T-cell (primary cell): ENCODE results near the gene HOXD4. TPM values are rescaled to one million over a fixed set of nuclear protein-coding genes. Genes with fewer than 3 reads are reported as not detected.

ENCODE experiments used
- ATAC-seq, 4 experiments: fragments of 200-7000 bp in 3 of 4; fragments of 150-1000 bp in 1 of 4; cut with Tn5 transposase; replicated peaks in 1 of 4; 1 replicate in 3 of 4; 2 replicates in 1 of 4; pipeline ENCODE4 v1.10.0; 2021; ENCODE audit warnings: moderate library complexity in 3 of 4, mild to moderate bottlenecking in 2 of 4, moderate number of reproducible peaks in 1 of 4
- CTCF ChIA-PET, 2 donors: fragments of 300-600 bp; sonication (Branson Sonifier 250); formaldehyde crosslinking; loops; one replicate each; lab custom pipeline; 2022; ENCODE audit warnings: antibody characterized with exemption in 2 of 2; lab: Charles Lee
- POLR2A ChIA-PET, 2 donors: fragments of 300-600 bp; sonication (Branson Sonifier 250); formaldehyde crosslinking; loops; one replicate each; lab custom pipeline; 2022; ENCODE audit warnings: antibody characterized with exemption in 2 of 2; lab: Charles Lee
- DNase-seq, 35 experiments: peaks; one replicate each; pipeline versions ENCODE4 v3.0.0 to v3.0.0-alpha.2; 2013 to 2023
- H3K27ac ChIP-seq: one replicate; pipeline ENCODE4 v1.5.1; 2013; ENCODE audit warnings: low read length
- H3K27me3 ChIP-seq, 2 experiments: replicated peaks in 1 of 2; 1 replicate in 1 of 2; 2 replicates in 1 of 2; pipeline versions ENCODE4 v1.6.1 to v1.7.0; 2013; ENCODE audit warnings: low read length in 1 of 2, mixed read lengths in 1 of 2; ENCODE audit not compliant: control insufficient read depth in 2 of 2, insufficient read depth in 2 of 2; ENCODE audit errors: extremely low read depth in 1 of 2
- H3K36me3 ChIP-seq, 2 donors: 1 replicate in 1 of 2; 2 replicates in 1 of 2; pipeline versions ENCODE4 v1.6.1 to v1.7.0; 2013; ENCODE audit warnings: low read length in 1 of 2; ENCODE audit not compliant: control insufficient read depth in 2 of 2, insufficient read depth in 1 of 2; ENCODE audit errors: extremely low read depth in 1 of 2
- H3K4me1 ChIP-seq, 2 experiments: 1 replicate in 1 of 2; 2 replicates in 1 of 2; pipeline versions ENCODE4 v1.6.1 to v1.7.0; 2013; ENCODE audit warnings: low read length in 2 of 2, mixed read lengths in 1 of 2; ENCODE audit not compliant: insufficient read depth in 2 of 2, control insufficient read depth in 1 of 2; ENCODE audit errors: extremely low read depth in 1 of 2
- H3K4me3 ChIP-seq, 2 donors: 1 replicate in 1 of 2; 2 replicates in 1 of 2; pipeline versions ENCODE4 v1.5.1 to v1.7.0; 2013; ENCODE audit warnings: mild to moderate bottlenecking in 2 of 2, low read length in 1 of 2, moderate library complexity in 1 of 2; ENCODE audit not compliant: control insufficient read depth in 1 of 2; ENCODE audit errors: extremely low read depth in 1 of 2
- H3K9me3 ChIP-seq: 2 replicates; pipeline ENCODE4 v1.7.0; 2013
- H3K27ac Mint-ChIP-seq, 2 donors: one replicate each; pipeline ENCODE4 v1.8.0; 2020 to 2021; ENCODE audit warnings: mild to moderate bottlenecking in 2 of 2, mixed read lengths in 2 of 2
- H3K27me3 Mint-ChIP-seq, 2 donors: one replicate each; pipeline ENCODE4 v1.8.0; 2021 to 2022; ENCODE audit warnings: mixed read lengths in 2 of 2
- H3K36me3 Mint-ChIP-seq: one replicate; pipeline ENCODE4 v1.8.0; 2021; ENCODE audit warnings: mixed read lengths
- H3K4me1 Mint-ChIP-seq, 3 donors: one replicate each; pipeline ENCODE4 v1.8.0; 2020 to 2022; ENCODE audit warnings: mixed read lengths in 3 of 3, mild to moderate bottlenecking in 1 of 3
- H3K4me3 Mint-ChIP-seq, 3 donors: one replicate each; pipeline ENCODE4 v1.8.0; 2020 to 2022; ENCODE audit warnings: mild to moderate bottlenecking in 3 of 3, mixed read lengths in 3 of 3, moderate library complexity in 3 of 3
- H3K9me3 Mint-ChIP-seq, 3 donors: one replicate each; pipeline ENCODE4 v1.8.0; 2020 to 2022; ENCODE audit warnings: mixed read lengths in 3 of 3
- WGBS: methylation state at CpG from one replicate; pipeline ENCODE4 v1.1.5; 2013; ENCODE audit warnings: missing lambda C conversion rate; ENCODE audit not compliant: insufficient coverage; 5-methylcytosine and 5-hydroxymethylcytosine counted together
- total RNA-seq, 35 experiments: library from RNA in 6 of 35; stranded (reverse) in 6 of 35; fragments of 120-200 nt in 1 of 35; gene quantifications; one replicate each; pipeline versions ENCODE4 v1.2.1 to v1.2.4 and lab custom pipeline; 2013 to 2026

The HOXD4 gene
- total RNA-seq, 5 donors from 2014 or later (not counting 1 experiment from before 2014, with no cell fraction given) = not detected

- Mint-ChIP-seq H3K27me3 (peaks cover 78 to 92% of the 10 kb centered on the region in 2 donors), H3K4me1 (peaks cover 4 to 12% (median 7%) of the 10 kb centered on the region in 3 donors), H3K27ac (peak overlapping the region in 1 of 2 donors; percentile 50), H3K4me3 (no peak overlapping the region), H3K36me3 (no peaks in the 10 kb centered on the region), H3K9me3 (no peaks in the 10 kb centered on the region)
- ATAC-seq (no peak), DNase-seq (no peak)
- H3K27ac ChIP-seq = no peak overlapping the region
- CTCF ChIA-PET = no interaction called here
- peaks cover 0 to 7% of the 10 kb centered on the region in 2 experiments for H3K4me1 ChIP-seq
- no peaks in the 10 kb centered on the region for H3K9me3 ChIP-seq
- no peaks in the 10 kb centered on the region for H3K36me3 ChIP-seq
- H3K4me3 ChIP-seq = no peak overlapping the region
- 26% methylated on average over 15 of the region's 24 CpGs for WGBS
- H3K27me3 ChIP-seq = peaks cover 16 to 75% of the 10 kb centered on the region in 2 experiments
- POLR2A ChIA-PET = interaction anchor here in 1 of 2 donors (0.6 kb wide), 1 partner anchor 11 kb away, joined by 3 read pairs; no protein-coding TSS in a partner anchor
Measured at GRCh38 chr2:176149939-176150583, 1.3 kb upstream of the HOXD4 start.

- H3K27me3 ChIP-seq = peaks cover 10 to 74% of the 10 kb centered on the region in 2 experiments
- DNase-seq = no peak
- Mint-ChIP-seq H3K9me3 (no peaks in the 10 kb centered on the region), H3K27me3 (peaks cover 78 to 92% of the 10 kb centered on the region in 2 donors), H3K4me1 (peaks cover 4 to 12% (median 7%) of the 10 kb centered on the region in 3 donors), H3K27ac (peak overlapping the region in 1 of 2 donors; percentile 50), H3K4me3 (no peak overlapping the region), H3K36me3 (no peaks in the 10 kb centered on the region)
- H3K27ac ChIP-seq = no peak overlapping the region
- CTCF ChIA-PET = interaction anchor here in 1 of 2 donors (0.6 to 0.7 kb wide), 2 partner anchors 24 to 987 kb away, joined by 3 read pairs; no protein-coding TSS in a partner anchor
- peaks cover 0 to 7% of the 10 kb centered on the region in 2 experiments for H3K4me1 ChIP-seq
- no peaks in the 10 kb centered on the region for H3K9me3 ChIP-seq
- H3K4me3 ChIP-seq = no peak overlapping the region
- no peaks in the 10 kb centered on the region for H3K36me3 ChIP-seq
- POLR2A ChIA-PET = interaction anchor here in 1 of 2 donors (0.6 kb wide), 2 partner anchors 10 kb away, joined by 3 to 7 read pairs; no protein-coding TSS in a partner anchor
- WGBS = 36% methylated on average over 11 of the region's 14 CpGs
- no peak for ATAC-seq
Measured at GRCh38 chr2:176150584-176151441, 537 bp upstream of the HOXD4 start.

GRCh38 chr2:176152350-176153181 lies 1.2 kb downstream of the HOXD4 start:
- Mint-ChIP-seq H3K36me3 (no peaks in the 10 kb centered on the region), H3K27me3 (peaks cover 73 to 87% of the 10 kb centered on the region in 2 donors), H3K9me3 (no peaks in the 10 kb centered on the region), H3K4me1 (peaks cover 8 to 15% (median 11%) of the 10 kb centered on the region in 3 donors), H3K4me3 (peak overlapping the region in 1 of 3 donors; percentile 16), H3K27ac (no peak overlapping the region)
- ATAC-seq (no peak), DNase-seq (no peak)
- CTCF ChIA-PET = interaction anchor here in 1 of 2 donors (0.6 to 1.2 kb wide), 2 partner anchors 17 to 54 kb away, joined by 3 read pairs; no protein-coding TSS in a partner anchor
- no peaks in the 10 kb centered on the region for H3K9me3 ChIP-seq
- H3K4me1 ChIP-seq = peaks cover 2 to 10% of the 10 kb centered on the region in 2 experiments
- H3K27me3 ChIP-seq = peaks cover 7 to 77% of the 10 kb centered on the region in 2 experiments
- POLR2A ChIA-PET = no interaction called here
- WGBS = 8% methylated on average over 27 of the region's 48 CpGs
- H3K36me3 ChIP-seq = no peaks in the 10 kb centered on the region
- no peak overlapping the region for H3K27ac ChIP-seq
- no peak overlapping the region for H3K4me3 ChIP-seq

- Mint-ChIP-seq H3K27ac (no peak overlapping the region), H3K4me3 (no peak overlapping the region), H3K9me3 (no peaks in the 10 kb centered on the region), H3K4me1 (peaks cover 15 to 25% (median 19%) of the 10 kb centered on the region in 3 donors), H3K36me3 (no peaks in the 10 kb centered on the region), H3K27me3 (peaks cover 61 to 82% of the 10 kb centered on the region in 2 donors)
- 23% methylated on average over 6 of the region's 11 CpGs for WGBS
- Histone ChIP-seq H3K27me3 (peaks cover 11 to 77% of the 10 kb centered on the region in 2 experiments), H3K27ac (no peak overlapping the region), H3K4me1 (peaks cover 2 to 23% of the 10 kb centered on the region in 2 experiments), H3K9me3 (no peaks in the 10 kb centered on the region), H3K4me3 (no peak overlapping the region), H3K36me3 (no peaks in the 10 kb centered on the region)
- ChIA-PET POLR2A (interaction anchor here in 1 of 2 donors (0.7 kb wide), 1 partner anchor 17 kb away, joined by 4 read pairs; no protein-coding TSS in a partner anchor), CTCF (interaction anchor here (0.6 to 1.1 kb wide), 4 partner anchors 10 to 957 kb away, joined by 3 to 4 read pairs (median 3); no protein-coding TSS in a partner anchor)
- ATAC-seq = no peak
- no peak for DNase-seq
Measured at GRCh38 chr2:176154576-176155252, 3.4 kb downstream of the HOXD4 start.

GRCh38 chr2:176155356-176156044 lies 4.2 kb downstream of the HOXD4 start:
- H3K4me3 Mint-ChIP-seq = no peak overlapping the region
- Histone ChIP-seq H3K36me3 (no peaks in the 10 kb centered on the region), H3K9me3 (no peaks in the 10 kb centered on the region), H3K27me3 (peaks cover 14 to 77% of the 10 kb centered on the region in 2 experiments), H3K4me1 (peaks cover 2 to 27% of the 10 kb centered on the region in 2 experiments), H3K4me3 (no peak overlapping the region), H3K27ac (no peak overlapping the region)
- ATAC-seq = no peak
- no peaks in the 10 kb centered on the region for H3K9me3 Mint-ChIP-seq
- WGBS = 18% methylated on average over 4 of the region's 6 CpGs
- peaks cover 54 to 80% of the 10 kb centered on the region in 2 donors for H3K27me3 Mint-ChIP-seq
- DNase-seq = no peak
- no peaks in the 10 kb centered on the region for H3K36me3 Mint-ChIP-seq
- no peak overlapping the region for H3K27ac Mint-ChIP-seq
- CTCF ChIA-PET = interaction anchor here (0.7 to 1.1 kb wide), 3 partner anchors 9 to 16 kb away, joined by 3 to 4 read pairs (median 3); no protein-coding TSS in a partner anchor
- H3K4me1 Mint-ChIP-seq = peaks cover 14 to 19% (median 15%) of the 10 kb centered on the region in 3 donors
- POLR2A ChIA-PET = no interaction called here
